ENCODE results near the gene BABAM2. TPM values are rescaled to one million over a fixed set of nuclear protein-coding genes. Genes with fewer than 3 reads are reported as not detected.
"Not testable (repeated sequence)": the region's sequence is repeated elsewhere in the genome, so short reads cannot be mapped to it uniquely, and the experiment has no call there.

The BABAM2 gene
- total and polyA plus RNA-seq, 2 of the 4 experiments (the other 2 are of a cell fraction), result 20.9 to 23.1 TPM

- Histone ChIP-seq H3K9me1 (ENCODE audit: insufficient read depth, low read length) (peaks cover 2% of the 10 kb centered on the region), H3K27ac (ENCODE audit: insufficient read depth, low read length) (no peak overlapping the region), H3K14ac (replicated peaks; ENCODE audit: low read depth, low read length) (no peak overlapping the region), H4K91ac (ENCODE audit: insufficient read depth, low read depth, low read length) (no peak overlapping the region), H2AK9ac (replicated peaks; ENCODE audit: low read depth, low read length, poor library complexity) (no peak overlapping the region), H3K4me3 (ENCODE audit: insufficient read depth, low read depth, low read length) (no peak overlapping the region), H3K36me3 (ENCODE audit: control insufficient read depth, insufficient read depth, low read length) (no peaks in the 10 kb centered on the region), H4K5ac (ENCODE audit: low read depth, low read length) (no peak overlapping the region), H3K23ac (ENCODE audit: low read depth, low read length) (peak overlapping the region; percentile 24; the same call in 1 of the 2 replicates), H3K9ac (ENCODE audit: low read depth, low read length) (no peak overlapping the region), H3K4me1 (ENCODE audit: control insufficient read depth, insufficient read depth, low read length) (peaks cover 4% of the 10 kb centered on the region; the same call in 1 of the 2 replicates), H4K20me1 (ENCODE audit: insufficient read depth, low read length) (no peaks in the 10 kb centered on the region), H2AFZ (replicated peaks; ENCODE audit: low read length, poor library complexity) (no peak overlapping the region), H2BK15ac (ENCODE audit: low read depth, low read length) (no peak overlapping the region), H3K56ac (ENCODE audit: extremely low read depth, insufficient read depth, low read length) (no peak overlapping the region), H3K27me3 (ENCODE audit: control insufficient read depth, insufficient read depth, low read length) (no peaks in the 10 kb centered on the region), H2AK5ac (ENCODE audit: low read depth, low read length) (no peak overlapping the region), H2BK120ac (ENCODE audit: low read depth, low read length) (no peak overlapping the region), H3K79me1 (ENCODE audit: low read depth in 1 of 2, low read length in 2 of 2) (no peaks in the 10 kb centered on the region), H2BK20ac (ENCODE audit: low read depth, low read length) (no peak overlapping the region), H2BK5ac (ENCODE audit: low read depth, low read length, poor library complexity, severe bottlenecking) (no peak overlapping the region), H4K8ac (ENCODE audit: low read depth in 2 of 2, low read length in 2 of 2) (0 out of 4 replicates have a peak overlapping the region, but pooled peaks of 1 of the 2 experiments have one; percentile 14), H3K18ac (ENCODE audit: low read depth, low read length) (no peak overlapping the region), H3K4me2 (ENCODE audit: low read depth, low read length) (no peak overlapping the region), H3K4ac (ENCODE audit: low read depth, low read length) (no peak overlapping the region), H3K9me3 (ENCODE audit: control insufficient read depth, insufficient read depth, low read length) (no peaks in the 10 kb centered on the region)
- 67% methylated on average over 1 of the region's 2 CpGs; no CpG with 5 or more reads in 1 of the 2 experiments for WGBS, 2 experiments (ENCODE audit: extremely low coverage in 2 of 2, insufficient read length in 1 of 2)
- intact Hi-C loops (cut with micrococcal nuclease) (no loop called here), in situ Hi-C loops (cut with MboI; ENCODE audit: low sequenced_read_pairs) (no loop called here), dilution Hi-C loops (cut with HindIII; ENCODE audit: low sequenced_read_pairs, unreplicated experiment) (no loop called here)
- no TSS peak for BruUV-seq (replicated peaks)
- TF ChIP-seq CEBPB (IDR thresholded peaks at IDR 0.05; ENCODE audit: low read depth, low read length) (no peak), BHLHE40 (IDR thresholded peaks at IDR 0.05; ENCODE audit: low read depth, low read length) (no peak), RCOR1 (IDR thresholded peaks at IDR 0.05; ENCODE audit: insufficient replicate concordance, low read length) (no peak)
- DNase-seq, result no peak
- POLR2A ChIA-PET (ENCODE audit: unreplicated experiment), result no interaction called here
- ATAC-seq (ENCODE audit: low read depth), result no peak
- CTCF ChIA-PET, result no interaction called here
Observed at GRCh38 chr2:28253543-28253942, 363.0 kb downstream of the BABAM2 start.

GRCh38 chr2:28255231-28255630, 364.7 kb downstream of the BABAM2 start:
- in situ Hi-C loops (cut with MboI; ENCODE audit: low sequenced_read_pairs); H2AK9ac ChIP-seq (replicated peaks; ENCODE audit: low read depth, low read length, poor library complexity); CTCF ChIA-PET; H4K5ac ChIP-seq (ENCODE audit: low read depth, low read length); H3K4me2 ChIP-seq (ENCODE audit: low read depth, low read length); H3K18ac ChIP-seq (ENCODE audit: low read depth, low read length); H3K14ac ChIP-seq (replicated peaks; ENCODE audit: low read depth, low read length); H3K23ac ChIP-seq (ENCODE audit: low read depth, low read length); H3K4ac ChIP-seq (ENCODE audit: low read depth, low read length); intact Hi-C loops (cut with micrococcal nuclease); H3K4me3 ChIP-seq (ENCODE audit: insufficient read depth, low read depth, low read length); DNase-seq; H3K36me3 ChIP-seq (ENCODE audit: control insufficient read depth, insufficient read depth, low read length); H4K20me1 ChIP-seq (ENCODE audit: insufficient read depth, low read length); POLR2A ChIA-PET (ENCODE audit: unreplicated experiment); dilution Hi-C loops (cut with HindIII; ENCODE audit: low sequenced_read_pairs, unreplicated experiment); H3K9ac ChIP-seq (ENCODE audit: low read depth, low read length); H3K9me3 ChIP-seq (ENCODE audit: control insufficient read depth, insufficient read depth, low read length); H2BK20ac ChIP-seq (ENCODE audit: low read depth, low read length); H3K9me1 ChIP-seq (ENCODE audit: insufficient read depth, low read length); H2BK5ac ChIP-seq (ENCODE audit: low read depth, low read length, poor library complexity, severe bottlenecking); H3K79me1 ChIP-seq (ENCODE audit: low read depth in 1 of 2, low read length in 2 of 2); H2AK5ac ChIP-seq (ENCODE audit: low read depth, low read length); H3K56ac ChIP-seq (ENCODE audit: extremely low read depth, insufficient read depth, low read length); H3K4me1 ChIP-seq (ENCODE audit: control insufficient read depth, insufficient read depth, low read length); H2BK120ac ChIP-seq (ENCODE audit: low read depth, low read length); H4K91ac ChIP-seq (ENCODE audit: insufficient read depth, low read depth, low read length); H2BK15ac ChIP-seq (ENCODE audit: low read depth, low read length); H2AFZ ChIP-seq (replicated peaks; ENCODE audit: low read length, poor library complexity); H4K8ac ChIP-seq (ENCODE audit: low read depth in 2 of 2, low read length in 2 of 2); ATAC-seq (ENCODE audit: low read depth); H3K27me3 ChIP-seq (ENCODE audit: control insufficient read depth, insufficient read depth, low read length); H3K27ac ChIP-seq (ENCODE audit: insufficient read depth, low read length); BruUV-seq (replicated peaks): not testable (repeated sequence)
- WGBS, 2 experiments (ENCODE audit: extremely low coverage in 2 of 2, insufficient read length in 1 of 2), result no CpG with 5 or more reads among the region's 4 CpGs
